ENCODE data around the gene HOXD1. TPM values are rescaled to one million over a fixed set of nuclear protein-coding genes. Genes with fewer than 3 reads are reported as not detected.

HOXD1 gene
- polyA plus RNA-seq, 1 of the 3 experiments (the other 2 are of a cell fraction), result not detected

DNA sequence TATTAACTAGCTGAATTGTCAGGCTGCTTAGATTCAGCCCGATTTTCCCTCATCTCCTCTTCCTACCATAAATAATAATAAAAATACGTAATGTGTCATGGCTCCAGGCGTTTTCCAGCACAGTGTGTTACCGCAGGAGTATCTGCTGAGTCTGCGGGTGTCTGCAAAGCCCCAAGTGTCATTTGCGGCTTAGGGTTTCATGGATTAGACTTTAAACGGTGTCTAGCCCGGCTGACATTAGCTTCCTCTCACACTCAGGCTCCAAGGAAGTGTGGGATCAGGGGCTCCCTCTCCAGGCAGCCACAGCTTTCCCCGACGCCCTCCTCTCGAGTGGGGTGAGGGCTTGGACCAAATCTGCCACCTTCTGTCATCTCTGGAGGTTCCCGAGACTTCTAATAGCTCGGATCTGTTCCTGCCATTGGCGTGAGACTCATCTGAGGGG lies 14.1 kb upstream of the HOXD1 start:
- Histone ChIP-seq H3K9me2 (no peaks in the 10 kb centered on the region), H3K27me3 (ENCODE audit: insufficient read depth) (no peaks in the 10 kb centered on the region), H3F3A (replicated peaks; ENCODE audit: insufficient read depth) (no peaks in the 10 kb centered on the region), H3K9ac (no peak overlapping the region), H4K20me1 (ENCODE audit: insufficient read depth) (no peaks in the 10 kb centered on the region), H3K4me3 (ENCODE audit: low read depth in 2 of 2, low read length in 1 of 2) (no peak overlapping the region), H3K27ac (ENCODE audit: low read depth in 2 of 2, low read length in 1 of 2) (no peak overlapping the region; a peak in 1 of 4 replicates), H3K4me2 (no peak overlapping the region), H3K36me3 (replicated peaks in 1 of 2; ENCODE audit: control insufficient read depth in 1 of 2, insufficient read depth in 2 of 2, low read length in 1 of 2) (peaks cover 0 to 4% of the 10 kb centered on the region in 2 experiments), H3K79me2 (ENCODE audit: insufficient read depth) (no peaks in the 10 kb centered on the region), H2AFZ (ENCODE audit: low read depth) (peak overlapping the region; percentile 49; the same call in 1 of the 2 replicates), H3K4me1 (ENCODE audit: control insufficient read depth in 1 of 2, insufficient read depth in 2 of 2, low read depth in 1 of 2, low read length in 1 of 2) (peaks cover 0 to 12% of the 10 kb centered on the region in 2 experiments; a peak in 2 of 4 replicates), H3K9me3 (no peaks in the 10 kb centered on the region)
- ChIA-PET CTCF (interaction anchor here (1.2 to 1.3 kb wide), 2 partner anchors 24 to 380 kb away, joined by 3 to 4 read pairs; no protein-coding TSS in a partner anchor), POLR2A (no interaction called here)
- DNase-seq, result no peak
- 51% methylated on average over 11 of the region's 14 CpGs for WGBS (ENCODE audit: low lambda C conversion rate)
- TF ChIP-seq EP300 (IDR thresholded peaks at IDR 0.05; ENCODE audit: borderline replicate concordance in 1 of 2, low read depth in 1 of 2, low read length in 1 of 2) (no peak), EZH2phosphoT487 (IDR thresholded peaks at IDR 0.05; ENCODE audit: borderline replicate concordance, low read depth) (no peak), TCF12 (IDR thresholded peaks at IDR 0.05) (no peak), FOXJ3 (CRISPR knock-in tag; IDR thresholded peaks at IDR 0.05) (no peak)

- Histone ChIP-seq H3K9me2 (no peaks in the 10 kb centered on the region), H4K20me1 (ENCODE audit: insufficient read depth) (no peaks in the 10 kb centered on the region), H3K27ac (ENCODE audit: low read depth in 2 of 2, low read length in 1 of 2) (no peak overlapping the region), H2AFZ (ENCODE audit: low read depth) (no peak overlapping the region), H3K36me3 (replicated peaks in 1 of 2; ENCODE audit: control insufficient read depth in 1 of 2, insufficient read depth in 2 of 2, low read length in 1 of 2) (peaks cover 0 to 4% of the 10 kb centered on the region in 2 experiments), H3K9me3 (no peaks in the 10 kb centered on the region), H3K4me2 (no peak overlapping the region), H3K4me3 (ENCODE audit: low read depth in 2 of 2, low read length in 1 of 2) (no peak overlapping the region), H3K9ac (no peak overlapping the region), H3F3A (replicated peaks; ENCODE audit: insufficient read depth) (no peaks in the 10 kb centered on the region), H3K79me2 (ENCODE audit: insufficient read depth) (no peaks in the 10 kb centered on the region), H3K27me3 (ENCODE audit: insufficient read depth) (no peaks in the 10 kb centered on the region), H3K4me1 (ENCODE audit: control insufficient read depth in 1 of 2, insufficient read depth in 2 of 2, low read depth in 1 of 2, low read length in 1 of 2) (peaks cover 0 to 8% of the 10 kb centered on the region in 2 experiments; a peak in 2 of 4 replicates)
- 73% methylated on average over 46 of the region's 47 CpGs for WGBS (ENCODE audit: low lambda C conversion rate)
- no peak for DNase-seq
- ChIA-PET CTCF (interaction anchor here (0.7 to 2.5 kb wide), 6 partner anchors 12 to 380 kb away, joined by 3 to 11 read pairs (median 4); partner anchors contain the start of gene HOXD1), POLR2A (no interaction called here)
- no peak for TF ChIP-seq NFIC (IDR thresholded peaks at IDR 0.05; ENCODE audit: borderline replicate concordance)
- TF ChIP-seq REST (IDR thresholded peaks at IDR 0.05; ENCODE audit: low read depth, low read length), result no peak
- no peak for TF ChIP-seq MEF2A (IDR thresholded peaks at IDR 0.05; ENCODE audit: borderline replicate concordance, low read depth)
- no peak for TF ChIP-seq RAD21 (IDR thresholded peaks at IDR 0.05; ENCODE audit: low read length)
- no peak for TF ChIP-seq FOSL2 (IDR thresholded peaks at IDR 0.05; ENCODE audit: borderline replicate concordance, low read depth)
- TF ChIP-seq, protein P1, sequence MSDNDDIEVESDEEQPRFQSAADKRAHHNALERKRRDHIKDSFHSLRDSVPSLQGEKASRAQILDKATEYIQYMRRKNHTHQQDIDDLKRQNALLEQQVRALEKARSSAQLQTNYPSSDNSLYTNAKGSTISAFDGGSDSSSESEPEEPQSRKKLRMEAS (IDR thresholded peaks at IDR 0.05; ENCODE audit: low read depth), result no peak
- TF ChIP-seq EP300 (IDR thresholded peaks at IDR 0.05; ENCODE audit: borderline replicate concordance in 1 of 2, low read depth in 1 of 2, low read length in 1 of 2), result no peak
- no peak for TF ChIP-seq RCOR1 (IDR thresholded peaks at IDR 0.05; ENCODE audit: low read length)
- no peak for TF ChIP-seq EZH2phosphoT487 (IDR thresholded peaks at IDR 0.05; ENCODE audit: borderline replicate concordance, low read depth)
- TF ChIP-seq ELF1 (IDR thresholded peaks at IDR 0.05), result no peak
- TF ChIP-seq, protein P2, sequence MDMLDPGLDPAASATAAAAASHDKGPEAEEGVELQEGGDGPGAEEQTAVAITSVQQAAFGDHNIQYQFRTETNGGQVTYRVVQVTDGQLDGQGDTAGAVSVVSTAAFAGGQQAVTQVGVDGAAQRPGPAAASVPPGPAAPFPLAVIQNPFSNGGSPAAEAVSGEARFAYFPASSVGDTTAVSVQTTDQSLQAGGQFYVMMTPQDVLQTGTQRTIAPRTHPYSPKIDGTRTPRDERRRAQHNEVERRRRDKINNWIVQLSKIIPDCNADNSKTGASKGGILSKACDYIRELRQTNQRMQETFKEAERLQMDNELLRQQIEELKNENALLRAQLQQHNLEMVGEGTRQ (IDR thresholded peaks at IDR 0.05; ENCODE audit: borderline replicate concordance, low read depth, low read length), result no peak
- TF ChIP-seq, protein P3, sequence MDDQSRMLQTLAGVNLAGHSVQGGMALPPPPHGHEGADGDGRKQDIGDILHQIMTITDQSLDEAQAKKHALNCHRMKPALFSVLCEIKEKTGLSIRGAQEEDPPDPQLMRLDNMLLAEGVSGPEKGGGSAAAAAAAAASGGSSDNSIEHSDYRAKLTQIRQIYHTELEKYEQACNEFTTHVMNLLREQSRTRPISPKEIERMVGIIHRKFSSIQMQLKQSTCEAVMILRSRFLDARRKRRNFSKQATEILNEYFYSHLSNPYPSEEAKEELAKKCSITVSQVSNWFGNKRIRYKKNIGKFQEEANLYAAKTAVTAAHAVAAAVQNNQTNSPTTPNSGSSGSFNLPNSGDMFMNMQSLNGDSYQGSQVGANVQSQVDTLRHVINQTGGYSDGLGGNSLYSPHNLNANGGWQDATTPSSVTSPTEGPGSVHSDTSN (IDR thresholded peaks at IDR 0.05), result no peak
- no peak for TF ChIP-seq TCF12 (IDR thresholded peaks at IDR 0.05)
- no peak for TF ChIP-seq SIN3A (IDR thresholded peaks at IDR 0.05; ENCODE audit: borderline replicate concordance, low read depth, low read length)
- TF ChIP-seq TEAD4 (IDR thresholded peaks at IDR 0.05; ENCODE audit: borderline replicate concordance, insufficient read depth), result no peak
- TF ChIP-seq JUND (IDR thresholded peaks at IDR 0.05), result no peak
- TF ChIP-seq, protein P4, sequence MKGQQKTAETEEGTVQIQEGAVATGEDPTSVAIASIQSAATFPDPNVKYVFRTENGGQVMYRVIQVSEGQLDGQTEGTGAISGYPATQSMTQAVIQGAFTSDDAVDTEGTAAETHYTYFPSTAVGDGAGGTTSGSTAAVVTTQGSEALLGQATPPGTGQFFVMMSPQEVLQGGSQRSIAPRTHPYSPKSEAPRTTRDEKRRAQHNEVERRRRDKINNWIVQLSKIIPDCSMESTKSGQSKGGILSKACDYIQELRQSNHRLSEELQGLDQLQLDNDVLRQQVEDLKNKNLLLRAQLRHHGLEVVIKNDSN (IDR thresholded peaks at IDR 0.05; ENCODE audit: borderline replicate concordance, low read depth), result no peak
Measured at GRCh38 chr2:176174824-176175708, 13.4 kb upstream of the HOXD1 start.

Data from SK-N-SH (cell line).